Measurements from ENCODE around the gene PRKAG2.

The PRKAG2 gene

GRCh38 chr7:151869968-151870918 lies 6.7 kb downstream of the PRKAG2 start:
- no peak overlapping the region for H3K4me3 Mint-ChIP-seq
- no peaks in the 10 kb centered on the region for H3K9me3 Mint-ChIP-seq
- H3K36me3 Mint-ChIP-seq (ENCODE audit: low read depth), result peaks cover 36% of the 10 kb centered on the region
- H3K27ac Mint-ChIP-seq, result peak overlapping the region; percentile 57
- peaks cover 85% of the 10 kb centered on the region for H3K4me1 Mint-ChIP-seq (ENCODE audit: low read depth)
- H3K27me3 Mint-ChIP-seq, result no peaks in the 10 kb centered on the region
- intact Hi-C loops (cut with micrococcal nuclease), result loop anchor here (5.0 kb wide), 1 partner anchor 43 kb away; no protein-coding TSS in a partner anchor

DNA sequence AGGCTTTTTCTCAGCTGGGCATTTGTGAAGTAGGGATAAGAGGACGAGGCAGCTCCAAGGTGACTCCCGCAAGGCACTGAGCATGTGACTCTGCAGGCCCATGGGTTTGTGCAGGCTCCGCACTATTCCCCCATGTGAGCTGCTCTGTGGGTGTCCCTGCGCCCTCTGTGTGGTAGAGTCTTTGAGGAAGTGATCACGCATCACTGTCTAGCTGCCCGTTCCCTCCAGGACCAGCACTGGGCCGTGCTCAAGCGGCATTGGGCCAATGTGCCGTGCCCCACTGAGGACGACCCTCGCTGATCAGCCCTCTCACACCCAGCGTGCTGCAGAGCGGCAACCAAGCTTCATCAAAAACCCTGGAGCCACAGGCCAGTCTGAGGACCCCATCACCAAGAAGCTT lies 7.5 kb downstream of the PRKAG2 start:
- Mint-ChIP-seq H3K27me3 (no peaks in the 10 kb centered on the region), H3K36me3 (ENCODE audit: low read depth) (peaks cover 41% of the 10 kb centered on the region), H3K27ac (peak overlapping the region; percentile 42), H3K9me3 (no peaks in the 10 kb centered on the region), H3K4me3 (no peak overlapping the region), H3K4me1 (ENCODE audit: low read depth) (peaks cover 88% of the 10 kb centered on the region)
- intact Hi-C loops (cut with micrococcal nuclease), result loop anchor here (5.0 kb wide), 1 partner anchor 42 kb away; no protein-coding TSS in a partner anchor

DNA sequence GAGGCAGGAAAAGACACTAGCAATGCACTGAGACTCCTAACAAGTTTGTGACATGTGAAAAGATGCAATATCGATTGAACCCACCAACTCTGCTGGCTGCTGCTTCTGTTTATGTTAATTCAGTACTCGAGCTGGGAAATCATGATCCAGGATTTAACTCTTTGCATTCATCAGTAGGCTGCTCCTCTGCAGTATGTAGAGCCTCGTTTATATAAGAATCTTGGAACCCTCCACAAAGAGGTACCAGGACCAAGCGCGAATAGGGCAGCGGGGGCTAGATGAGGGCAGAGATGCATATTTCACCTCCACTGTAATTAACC lies 7.8 kb downstream of the PRKAG2 start:
- Mint-ChIP-seq H3K36me3 (ENCODE audit: low read depth) (peaks cover 45% of the 10 kb centered on the region), H3K27me3 (no peaks in the 10 kb centered on the region), H3K4me3 (no peak overlapping the region), H3K27ac (no peak overlapping the region), H3K9me3 (no peaks in the 10 kb centered on the region), H3K4me1 (ENCODE audit: low read depth) (peaks cover 91% of the 10 kb centered on the region)
- intact Hi-C loops (cut with micrococcal nuclease), result loop anchor here (5.0 kb wide), 1 partner anchor 42 kb away; no protein-coding TSS in a partner anchor

DNA sequence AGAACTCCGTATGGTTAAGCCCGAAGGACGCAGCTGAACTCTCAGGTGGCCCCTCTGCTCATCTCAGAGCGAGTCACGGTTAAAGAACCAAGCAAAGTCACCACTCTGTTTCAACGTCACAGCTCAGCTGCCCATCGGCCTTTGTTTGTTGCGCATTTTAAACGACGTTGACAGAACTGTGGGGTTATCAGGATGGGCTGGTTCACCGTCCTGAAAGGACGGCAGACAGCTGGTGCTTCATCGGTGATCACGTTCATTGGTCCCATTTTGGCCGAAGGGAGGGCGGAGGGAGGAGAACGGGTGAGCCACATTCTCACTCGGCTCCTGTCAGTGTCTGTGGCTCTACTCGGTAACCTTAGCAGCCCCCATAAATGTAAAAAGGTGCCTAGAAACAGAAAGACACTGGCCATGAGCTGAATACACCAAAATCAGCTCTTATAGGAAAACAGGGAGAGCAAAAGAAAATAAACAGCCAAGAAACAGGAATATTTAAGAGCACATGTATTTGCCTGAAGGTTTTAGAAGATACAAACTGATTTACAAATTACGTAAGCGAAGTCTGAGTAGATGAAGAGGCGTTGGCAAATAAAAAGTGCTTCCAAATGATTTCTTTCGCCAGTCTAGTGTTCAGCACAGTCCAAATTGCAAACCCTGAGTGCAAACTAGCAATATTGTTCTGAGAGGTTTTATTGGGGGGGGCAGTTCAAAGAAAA lies 8.4 kb downstream of the PRKAG2 start:
- Mint-ChIP-seq H3K4me1 (ENCODE audit: low read depth) (peaks cover 93% of the 10 kb centered on the region), H3K4me3 (no peak overlapping the region), H3K27ac (peak overlapping the region; percentile 47), H3K27me3 (no peaks in the 10 kb centered on the region), H3K9me3 (no peaks in the 10 kb centered on the region), H3K36me3 (ENCODE audit: low read depth) (peaks cover 45% of the 10 kb centered on the region)
- intact Hi-C loops (cut with micrococcal nuclease), result loop anchor here (5.0 kb wide), 1 partner anchor 41 kb away; no protein-coding TSS in a partner anchor

DNA sequence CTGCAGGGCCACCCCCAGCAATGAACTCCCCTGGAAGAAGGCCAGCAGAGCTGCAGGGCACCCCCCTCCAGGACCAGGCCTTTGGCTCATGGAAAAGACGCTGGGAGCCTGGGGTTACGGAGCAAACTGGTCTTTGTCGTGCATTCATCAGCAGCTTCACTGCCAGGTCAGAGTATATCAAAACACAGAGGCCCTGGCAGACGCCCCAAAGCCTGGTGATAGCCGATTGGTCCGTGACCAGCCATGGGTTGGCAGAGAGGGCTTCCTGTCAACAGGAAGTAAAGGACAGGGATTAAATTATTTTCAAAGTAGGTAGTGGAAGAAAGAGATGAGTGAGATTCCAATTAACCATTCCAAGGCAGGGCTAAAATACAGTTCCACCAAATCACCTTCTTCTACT lies 9.0 kb downstream of the PRKAG2 start:
- H3K4me1 Mint-ChIP-seq (ENCODE audit: low read depth), result peaks cover 93% of the 10 kb centered on the region
- H3K4me3 Mint-ChIP-seq, result no peak overlapping the region
- no peaks in the 10 kb centered on the region for H3K27me3 Mint-ChIP-seq
- H3K27ac Mint-ChIP-seq, result peak overlapping the region; percentile 47
- peaks cover 45% of the 10 kb centered on the region for H3K36me3 Mint-ChIP-seq (ENCODE audit: low read depth)
- intact Hi-C loops (cut with micrococcal nuclease), result loop anchor here (5.0 kb wide), 1 partner anchor 41 kb away; no protein-coding TSS in a partner anchor
- no peaks in the 10 kb centered on the region for H3K9me3 Mint-ChIP-seq

DNA sequence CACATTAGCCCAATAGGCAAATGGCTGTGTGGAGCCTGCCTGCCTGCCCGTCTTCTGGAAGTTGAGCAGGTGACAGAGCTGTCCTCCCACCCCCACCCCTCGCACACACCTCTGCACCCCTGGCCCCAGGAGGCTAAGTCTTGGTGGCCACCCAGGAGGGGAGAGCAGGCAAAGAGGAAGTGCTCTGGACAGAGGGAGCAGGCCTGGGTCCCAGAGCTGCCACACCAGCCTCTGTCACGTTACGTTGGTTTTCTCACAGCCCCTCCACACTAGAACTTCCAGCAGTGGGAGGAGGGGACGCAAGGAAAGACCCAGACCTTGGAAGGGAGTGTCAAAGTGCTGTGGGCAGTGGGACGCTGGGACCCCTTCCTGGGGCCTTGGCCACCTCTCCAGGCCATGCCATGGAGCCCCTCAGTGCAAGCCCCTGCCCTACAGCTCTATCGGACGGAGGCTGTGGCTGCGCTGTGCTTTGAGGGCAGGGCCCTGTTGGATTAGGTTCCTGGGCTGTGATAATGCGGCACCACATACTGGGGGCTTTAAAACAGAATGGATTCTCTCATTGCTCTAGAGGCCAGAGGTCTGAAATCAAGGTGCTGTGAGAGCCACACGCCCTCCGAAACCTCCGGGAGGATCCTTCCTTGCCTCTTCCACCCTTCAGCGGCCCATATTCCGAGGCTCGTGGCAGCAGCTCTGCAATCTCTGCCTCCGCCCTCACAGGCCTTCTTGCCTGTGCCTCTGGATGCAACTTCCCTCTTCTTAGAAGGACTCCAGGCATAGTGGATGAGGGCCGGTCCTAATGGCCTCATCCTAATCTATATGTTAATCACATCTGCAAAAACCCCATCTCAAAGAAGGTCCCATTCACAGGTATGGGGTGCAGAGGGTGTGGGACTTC lies 9.9 kb downstream of the PRKAG2 start:
- intact Hi-C loops (cut with micrococcal nuclease), result loop anchor here (5.0 kb wide), 1 partner anchor 40 kb away; no protein-coding TSS in a partner anchor
- no peaks in the 10 kb centered on the region for H3K9me3 Mint-ChIP-seq
- H3K36me3 Mint-ChIP-seq (ENCODE audit: low read depth), result peaks cover 46% of the 10 kb centered on the region
- H3K27me3 Mint-ChIP-seq, result no peaks in the 10 kb centered on the region
- peaks cover 86% of the 10 kb centered on the region for H3K4me1 Mint-ChIP-seq (ENCODE audit: low read depth)
- peak overlapping the region; percentile 47 for H3K27ac Mint-ChIP-seq
- H3K4me3 Mint-ChIP-seq, result no peak overlapping the region

DNA sequence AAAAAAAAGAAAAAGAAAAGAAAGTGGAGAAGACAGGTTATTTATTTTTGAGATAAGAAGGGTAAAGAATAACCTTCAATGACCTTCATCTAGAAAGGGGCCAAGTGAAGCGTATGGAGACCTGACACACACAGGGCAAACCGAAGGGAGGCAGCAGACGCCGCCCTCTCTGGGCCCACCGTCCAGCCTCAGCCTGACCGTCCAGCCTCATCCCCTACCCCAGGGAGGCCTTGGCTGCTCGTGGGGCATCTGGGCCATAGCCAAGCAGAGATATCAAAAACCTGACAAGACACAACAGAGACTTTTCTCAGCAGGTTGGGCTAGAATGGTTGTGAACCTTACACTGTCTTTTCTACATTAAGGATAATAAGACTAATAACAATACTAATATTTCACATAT lies 10.9 kb downstream of the PRKAG2 start:
- peaks cover 46% of the 10 kb centered on the region for H3K36me3 Mint-ChIP-seq (ENCODE audit: low read depth)
- intact Hi-C loops (cut with micrococcal nuclease), result loop anchor here (5.0 kb wide), 1 partner anchor 39 kb away; no protein-coding TSS in a partner anchor
- H3K4me3 Mint-ChIP-seq, result no peak overlapping the region
- H3K27ac Mint-ChIP-seq, result no peak overlapping the region
- no peaks in the 10 kb centered on the region for H3K9me3 Mint-ChIP-seq
- peaks cover 82% of the 10 kb centered on the region for H3K4me1 Mint-ChIP-seq (ENCODE audit: low read depth)
- H3K27me3 Mint-ChIP-seq, result no peaks in the 10 kb centered on the region

- H3K36me3 Mint-ChIP-seq (ENCODE audit: low read depth), result peaks cover 45% of the 10 kb centered on the region
- peak overlapping the region; percentile 23 for H3K27ac Mint-ChIP-seq
- H3K4me3 Mint-ChIP-seq, result no peak overlapping the region
- peaks cover 81% of the 10 kb centered on the region for H3K4me1 Mint-ChIP-seq (ENCODE audit: low read depth)
- intact Hi-C loops (cut with micrococcal nuclease), result loop anchor here (5.0 kb wide), 1 partner anchor 38 kb away; no protein-coding TSS in a partner anchor
- no peaks in the 10 kb centered on the region for H3K27me3 Mint-ChIP-seq
- no peaks in the 10 kb centered on the region for H3K9me3 Mint-ChIP-seq
These were observed 11.7 kb downstream of the PRKAG2 start for GRCh38 chr7:151865070-151865670.

GRCh38 chr7:151864561-151864960 lies 12.4 kb downstream of the PRKAG2 start:
- no peak overlapping the region for H3K27ac Mint-ChIP-seq
- H3K4me1 Mint-ChIP-seq (ENCODE audit: low read depth), result peaks cover 81% of the 10 kb centered on the region
- H3K36me3 Mint-ChIP-seq (ENCODE audit: low read depth), result peaks cover 51% of the 10 kb centered on the region
- H3K27me3 Mint-ChIP-seq, result no peaks in the 10 kb centered on the region
- intact Hi-C loops (cut with micrococcal nuclease), result no loop called here
- H3K9me3 Mint-ChIP-seq, result no peaks in the 10 kb centered on the region
- H3K4me3 Mint-ChIP-seq, result no peak overlapping the region

- intact Hi-C loops (cut with micrococcal nuclease), result no loop called here
- no peaks in the 10 kb centered on the region for H3K27me3 Mint-ChIP-seq
- H3K36me3 Mint-ChIP-seq (ENCODE audit: low read depth), result peaks cover 56% of the 10 kb centered on the region
- peaks cover 81% of the 10 kb centered on the region for H3K4me1 Mint-ChIP-seq (ENCODE audit: low read depth)
- no peak overlapping the region for H3K27ac Mint-ChIP-seq
- no peak overlapping the region for H3K4me3 Mint-ChIP-seq
- H3K9me3 Mint-ChIP-seq, result no peaks in the 10 kb centered on the region
These were observed 12.8 kb downstream of the PRKAG2 start for GRCh38 chr7:151864081-151864480.

- peaks cover 58% of the 10 kb centered on the region for H3K36me3 Mint-ChIP-seq (ENCODE audit: low read depth)
- intact Hi-C loops (cut with micrococcal nuclease), result no loop called here
- H3K27ac Mint-ChIP-seq, result peak overlapping the region; percentile 36
- no peaks in the 10 kb centered on the region for H3K27me3 Mint-ChIP-seq
- peaks cover 81% of the 10 kb centered on the region for H3K4me1 Mint-ChIP-seq (ENCODE audit: low read depth)
- H3K9me3 Mint-ChIP-seq, result no peaks in the 10 kb centered on the region
- no peak overlapping the region for H3K4me3 Mint-ChIP-seq
These were observed 13.4 kb downstream of the PRKAG2 start for GRCh38 chr7:151863386-151864079.

DNA sequence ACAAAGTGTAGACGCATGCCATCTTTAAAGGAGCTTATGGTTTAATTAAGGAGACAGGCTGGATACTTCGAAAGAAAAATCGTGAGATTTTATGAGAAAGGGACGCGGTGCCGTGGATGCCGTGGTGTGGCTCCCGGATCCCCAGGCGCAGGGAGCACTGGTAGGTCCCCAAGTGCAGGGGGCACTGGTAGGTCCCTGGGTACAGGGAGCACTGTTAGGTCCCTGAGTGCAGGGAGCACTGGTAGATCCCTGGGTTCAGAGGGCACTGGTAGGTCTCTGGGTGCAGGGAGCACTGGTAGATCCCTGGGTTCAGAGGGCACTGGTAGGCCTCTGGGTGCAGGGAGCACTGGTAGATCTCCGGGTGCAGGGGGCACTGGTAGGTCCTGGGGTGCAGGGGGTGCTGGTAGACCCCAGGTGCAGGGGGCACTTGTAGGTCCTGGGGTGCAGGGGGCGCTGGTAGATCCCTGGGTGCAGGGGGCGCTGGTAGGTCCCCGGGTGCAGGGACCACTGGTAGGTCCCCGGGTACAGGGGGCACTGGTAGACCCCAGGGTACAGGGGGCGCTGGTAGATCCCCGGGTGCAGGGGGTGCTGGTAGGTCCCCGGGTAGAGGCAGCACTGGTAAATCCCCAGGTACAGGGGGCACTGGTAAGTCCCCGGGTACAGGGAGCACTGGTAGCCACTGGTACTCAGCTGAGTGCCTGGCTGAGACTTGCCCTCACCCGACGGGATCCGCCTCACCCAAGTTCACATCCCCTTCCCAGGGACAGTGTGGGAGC lies 14.1 kb downstream of the PRKAG2 start:
- intact Hi-C loops (cut with micrococcal nuclease), result no loop called here
- Mint-ChIP-seq H3K27ac (no peak overlapping the region), H3K27me3 (no peaks in the 10 kb centered on the region), H3K4me3 (no peak overlapping the region), H3K9me3 (no peaks in the 10 kb centered on the region), H3K36me3 (ENCODE audit: low read depth) (peaks cover 56% of the 10 kb centered on the region), H3K4me1 (ENCODE audit: low read depth) (peaks cover 81% of the 10 kb centered on the region)

Measured in dendritic cell treated with granulocyte-macrophage colony-stimulating factor and Interleukin-4, amounts not matched to agents 40 ng/mL and 50 ng/mL, for 4 days (primary cell).